Muscle layer of colon (tissue), 2 donors: ENCODE measurements around the gene CRADD.

Source experiments
- H3K27ac ChIP-seq: one replicate; pipeline ENCODE4 v1.7.0; 2013; ENCODE audit warnings: low read depth, mild to moderate bottlenecking, low read length, moderate library complexity
- H3K27me3 ChIP-seq, 2 donors: one replicate each; pipeline ENCODE4 v1.7.0; 2013; ENCODE audit warnings: low read length in 2 of 2, mild to moderate bottlenecking in 2 of 2; ENCODE audit not compliant: insufficient read depth in 2 of 2, control insufficient read depth in 1 of 2
- H3K36me3 ChIP-seq: one replicate; pipeline ENCODE4 v1.7.0; 2013; ENCODE audit warnings: mild to moderate bottlenecking, low read length; ENCODE audit not compliant: insufficient read depth
- H3K4me1 ChIP-seq: one replicate; pipeline ENCODE4 v1.7.0; 2013; ENCODE audit warnings: mild to moderate bottlenecking, low read length; ENCODE audit not compliant: insufficient read depth
- H3K4me3 ChIP-seq, 2 donors: one replicate each; pipeline ENCODE4 v1.7.0; 2013; ENCODE audit warnings: low read length in 2 of 2, low read depth in 1 of 2, mild to moderate bottlenecking in 1 of 2, moderate library complexity in 1 of 2
- H3K9ac ChIP-seq: one replicate; pipeline ENCODE4 v1.7.0; 2013; ENCODE audit warnings: low read length
- H3K9me3 ChIP-seq: one replicate; pipeline ENCODE4 v1.7.0; 2013; ENCODE audit warnings: mild to moderate bottlenecking, low read length
- donor health status: abdominal sarcoma.
- donor health status: Adenocarcinoma of cecum.

The CRADD gene

GRCh38 chr12:93825931-93826555 lies 148.9 kb downstream of the CRADD start:
- Histone ChIP-seq H3K9me3 (no peaks in the 10 kb centered on the region), H3K4me1 (peaks cover 50% of the 10 kb centered on the region), H3K9ac (no peak overlapping the region), H3K27ac (peak overlapping the region; percentile 73), H3K4me3 (peak overlapping the region in 1 of 2 donors; percentile 26), H3K27me3 (no peaks in the 10 kb centered on the region), H3K36me3 (no peaks in the 10 kb centered on the region)

DNA sequence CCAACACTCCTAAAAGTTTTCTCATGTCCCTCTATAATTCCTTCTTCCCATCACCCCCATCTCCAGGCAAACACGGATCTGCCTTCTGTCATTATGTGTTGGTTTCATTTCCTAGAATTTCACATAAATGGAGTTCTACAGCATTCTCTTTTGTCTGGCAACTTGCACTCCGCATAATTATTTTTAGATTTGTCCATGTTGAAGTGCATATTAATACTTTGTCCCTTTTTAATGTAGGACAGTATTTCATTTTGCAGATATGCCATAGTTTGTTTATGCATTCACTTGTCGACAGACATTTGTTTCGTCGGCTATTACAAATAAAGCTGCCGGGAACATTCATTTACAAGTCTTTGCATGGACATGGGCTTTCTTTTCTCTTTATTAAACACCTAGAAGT lies 150.0 kb downstream of the CRADD start:
- H3K27me3 ChIP-seq: no peaks in the 10 kb centered on the region
- peaks cover 50% of the 10 kb centered on the region for H3K4me1 ChIP-seq
- peak overlapping the region; percentile 73 for H3K27ac ChIP-seq
- no peaks in the 10 kb centered on the region for H3K9me3 ChIP-seq
- no peaks in the 10 kb centered on the region for H3K36me3 ChIP-seq
- no peak overlapping the region for H3K9ac ChIP-seq
- H3K4me3 ChIP-seq: peak overlapping the region in 1 of 2 donors; percentile 26

- H3K27me3 ChIP-seq: no peaks in the 10 kb centered on the region
- H3K36me3 ChIP-seq: no peaks in the 10 kb centered on the region
- no peak overlapping the region for H3K27ac ChIP-seq
- no peak overlapping the region for H3K4me3 ChIP-seq
- peaks cover 50% of the 10 kb centered on the region for H3K4me1 ChIP-seq
- H3K9ac ChIP-seq: no peak overlapping the region
- no peaks in the 10 kb centered on the region for H3K9me3 ChIP-seq
Observed at GRCh38 chr12:93827669-93828068, 150.5 kb downstream of the CRADD start.

- no peak overlapping the region for H3K27ac ChIP-seq
- peaks cover 42% of the 10 kb centered on the region for H3K4me1 ChIP-seq
- H3K9me3 ChIP-seq: no peaks in the 10 kb centered on the region
- no peak overlapping the region for H3K9ac ChIP-seq
- H3K36me3 ChIP-seq: no peaks in the 10 kb centered on the region
- no peak overlapping the region for H3K4me3 ChIP-seq
- no peaks in the 10 kb centered on the region for H3K27me3 ChIP-seq
Observed at GRCh38 chr12:93829016-93829415, 151.8 kb downstream of the CRADD start.

- Histone ChIP-seq H3K9me3 (no peaks in the 10 kb centered on the region), H3K27me3 (no peaks in the 10 kb centered on the region), H3K36me3 (no peaks in the 10 kb centered on the region), H3K9ac (no peak overlapping the region), H3K4me1 (peaks cover 18% of the 10 kb centered on the region), H3K4me3 (no peak overlapping the region), H3K27ac (no peak overlapping the region)
Observed at GRCh38 chr12:93831374-93831773, 154.2 kb downstream of the CRADD start.

DNA sequence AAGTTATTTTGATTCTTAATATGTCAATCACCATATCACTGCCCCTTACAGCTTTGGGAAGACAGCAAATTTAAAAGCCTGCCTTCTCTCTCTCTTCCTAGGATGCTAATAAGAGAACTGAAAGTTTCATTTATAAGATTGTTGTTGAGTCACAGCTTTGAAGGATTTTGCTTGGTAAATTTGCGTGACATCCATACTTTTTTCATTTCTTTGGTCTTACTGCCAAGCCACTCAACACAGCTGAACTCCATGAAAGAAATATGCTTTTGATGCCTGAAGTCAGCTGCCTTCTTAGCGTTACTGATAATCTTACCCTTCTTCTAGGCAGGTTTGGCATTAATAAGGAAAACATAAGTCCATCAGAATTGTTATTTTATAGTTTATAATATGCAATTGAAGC lies 155.0 kb downstream of the CRADD start:
- no peak overlapping the region for H3K4me3 ChIP-seq
- peaks cover 11% of the 10 kb centered on the region for H3K4me1 ChIP-seq
- H3K27me3 ChIP-seq: no peaks in the 10 kb centered on the region
- no peaks in the 10 kb centered on the region for H3K9me3 ChIP-seq
- no peak overlapping the region for H3K27ac ChIP-seq
- H3K9ac ChIP-seq: no peak overlapping the region
- no peaks in the 10 kb centered on the region for H3K36me3 ChIP-seq

- Histone ChIP-seq H3K27ac (no peak overlapping the region), H3K27me3 (no peaks in the 10 kb centered on the region), H3K4me1 (peaks cover 5% of the 10 kb centered on the region), H3K4me3 (no peak overlapping the region), H3K9ac (no peak overlapping the region), H3K9me3 (no peaks in the 10 kb centered on the region), H3K36me3 (no peaks in the 10 kb centered on the region)
Observed at GRCh38 chr12:93833946-93834345, 156.8 kb downstream of the CRADD start.

DNA sequence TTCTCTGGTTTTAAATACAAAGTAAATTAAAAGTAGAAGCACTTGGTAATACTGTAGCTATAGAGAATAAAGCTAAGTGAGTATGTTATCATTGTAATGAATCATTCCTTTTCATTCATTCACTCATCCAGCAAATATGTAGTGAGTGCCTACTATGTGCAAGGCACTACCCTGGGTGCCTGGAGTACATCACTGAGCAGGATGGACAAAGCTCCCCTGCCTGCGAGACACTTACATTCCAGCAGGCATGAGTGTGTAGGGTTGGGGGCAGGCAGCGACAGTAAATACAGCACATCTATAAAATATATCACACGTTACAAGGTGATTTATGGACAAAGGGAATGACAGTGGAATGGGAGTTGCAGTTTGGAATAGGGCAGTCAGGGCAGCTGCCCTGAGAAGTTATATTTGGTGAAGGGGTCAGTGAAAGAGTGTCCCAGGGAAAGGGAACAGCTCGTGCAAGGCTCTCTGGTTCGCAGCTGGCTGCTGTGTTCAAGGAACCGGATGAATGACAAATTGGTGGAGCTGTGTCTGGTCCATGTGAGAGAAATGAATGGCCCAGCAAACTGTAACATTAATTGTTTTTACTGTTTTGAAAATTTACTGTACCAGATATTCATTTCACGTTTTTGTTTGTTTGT lies 159.6 kb downstream of the CRADD start:
- H3K4me3 ChIP-seq: no peak overlapping the region
- H3K4me1 ChIP-seq: no peaks in the 10 kb centered on the region
- no peaks in the 10 kb centered on the region for H3K9me3 ChIP-seq
- H3K36me3 ChIP-seq: no peaks in the 10 kb centered on the region
- no peak overlapping the region for H3K9ac ChIP-seq
- no peak overlapping the region for H3K27ac ChIP-seq
- no peaks in the 10 kb centered on the region for H3K27me3 ChIP-seq

DNA sequence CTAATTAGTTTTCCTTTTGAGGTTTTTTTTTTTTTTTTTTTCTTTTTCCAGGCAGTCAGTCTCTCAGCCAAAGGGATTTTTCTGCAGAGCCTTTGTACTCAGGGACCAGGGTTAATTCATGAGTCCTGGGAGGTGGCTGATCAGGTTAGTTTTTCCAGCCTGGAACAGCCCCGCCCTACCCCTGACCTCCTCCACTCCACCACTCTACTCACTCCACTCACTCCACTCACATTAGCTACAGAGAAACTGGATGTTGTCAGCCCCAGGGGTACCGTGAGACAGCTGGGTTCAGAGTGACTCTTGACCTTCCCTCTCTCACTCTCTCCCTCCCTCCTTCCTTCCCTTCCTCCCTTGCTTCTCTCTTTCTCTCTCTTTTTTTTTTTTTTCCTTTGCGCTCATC lies 161.0 kb downstream of the CRADD start:
- Histone ChIP-seq H3K27me3 (no peaks in the 10 kb centered on the region), H3K9ac (no peak overlapping the region), H3K36me3 (no peaks in the 10 kb centered on the region), H3K9me3 (no peaks in the 10 kb centered on the region), H3K4me3 (no peak overlapping the region), H3K27ac (no peak overlapping the region), H3K4me1 (no peaks in the 10 kb centered on the region)

GRCh38 chr12:93839064-93839463 lies 161.9 kb downstream of the CRADD start:
- Histone ChIP-seq H3K4me3 (no peak overlapping the region), H3K36me3 (no peaks in the 10 kb centered on the region), H3K4me1 (no peaks in the 10 kb centered on the region), H3K9me3 (no peaks in the 10 kb centered on the region), H3K27ac (no peak overlapping the region), H3K27me3 (no peaks in the 10 kb centered on the region), H3K9ac (no peak overlapping the region)

DNA sequence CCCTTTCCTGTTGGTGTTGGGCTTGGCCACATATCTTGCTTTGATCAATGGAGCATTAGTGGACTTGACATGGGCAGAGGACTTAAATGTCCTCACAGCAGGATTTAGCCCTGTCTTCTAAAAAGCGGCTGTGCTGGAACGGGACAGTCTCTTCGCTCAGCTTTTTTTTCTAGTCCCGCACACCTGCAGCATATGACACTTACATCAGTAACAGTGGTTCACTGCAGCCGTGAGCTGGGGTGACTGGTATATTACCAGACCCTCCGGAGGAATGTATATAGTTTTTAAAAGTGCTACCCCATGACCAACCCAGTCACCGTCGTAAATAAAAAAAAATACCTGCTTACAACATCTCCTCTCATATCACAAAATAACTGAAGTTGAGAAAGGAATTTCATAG lies 164.5 kb downstream of the CRADD start:
- no peaks in the 10 kb centered on the region for H3K9me3 ChIP-seq
- H3K4me3 ChIP-seq: no peak overlapping the region
- H3K36me3 ChIP-seq: no peaks in the 10 kb centered on the region
- no peak overlapping the region for H3K9ac ChIP-seq
- H3K27ac ChIP-seq: no peak overlapping the region
- no peaks in the 10 kb centered on the region for H3K4me1 ChIP-seq
- H3K27me3 ChIP-seq: no peaks in the 10 kb centered on the region

GRCh38 chr12:93844164-93844784 lies 167.1 kb downstream of the CRADD start:
- H3K27me3 ChIP-seq: no peaks in the 10 kb centered on the region
- H3K27ac ChIP-seq: no peak overlapping the region
- H3K9ac ChIP-seq: no peak overlapping the region
- no peaks in the 10 kb centered on the region for H3K36me3 ChIP-seq
- H3K9me3 ChIP-seq: no peaks in the 10 kb centered on the region
- H3K4me3 ChIP-seq: no peak overlapping the region
- H3K4me1 ChIP-seq: peaks cover 9% of the 10 kb centered on the region
